Tibial artery (tissue), 4 donors: ENCODE data around the gene NKD1.
A peak's percentile ranks its signal among the peaks of the same experiment; 100 is the strongest.

Source experiments
- DNase-seq, 2 donors: peaks; one replicate each; pipeline ENCODE4 v3.0.0-alpha.2; 2019
- H3K27ac ChIP-seq, 2 donors: fragments of 200-600 bp; sonication (generic) in 1 of 2; 1 replicate in 1 of 2; 2 replicates in 1 of 2; pipeline ENCODE4 v1.5.1; 2018 to 2019; ENCODE audit warnings: mild to moderate bottlenecking in 1 of 2
- H3K27me3 ChIP-seq, 2 donors: fragments of 200-600 bp; sonication (generic) in 1 of 2; one replicate each; pipeline versions ENCODE4 v1.5.1 to v1.6.0; 2016 to 2019
- H3K36me3 ChIP-seq, 3 donors: fragments of 200-600 bp; sonication (generic) in 2 of 3; one replicate each; pipeline ENCODE4 v1.5.1; 2016 to 2019; ENCODE audit warnings: mild to moderate bottlenecking in 2 of 3
- H3K4me1 ChIP-seq, 4 donors: fragments of 200-600 bp; sonication (generic) in 2 of 4; 1 replicate in 3 of 4; 2 replicates in 1 of 4; pipeline ENCODE4 v1.5.1; 2016 to 2019
- H3K4me3 ChIP-seq, 2 donors: fragments of 200-600 bp; sonication (generic) in 1 of 2; 1 replicate in 1 of 2; 2 replicates in 1 of 2; pipeline ENCODE4 v1.5.1; 2018 to 2019; ENCODE audit warnings: mild to moderate bottlenecking in 2 of 2
- H3K9me3 ChIP-seq, 3 donors: fragments of 200-600 bp; sonication (generic) in 1 of 3; one replicate each; pipeline ENCODE4 v1.5.1; 2016 to 2019
- intact Hi-C: fragments of 100-400 bp; cut with DNase I; formaldehyde crosslinking; loops from one replicate; pipeline ENCODE4 v1.15.0; 2023; ENCODE audit warnings: low total_unique reads
- TF ChIP-seq, protein P1 (sequence below), 2 experiments: fragments of 200-600 bp in 1 of 2; fragments of 450-650 bp in 1 of 2; IDR thresholded peaks; one replicate each; pipeline ENCODE4 v1.5.1; 2017 to 2019; ENCODE audit warnings: antibody characterized with exemption in 2 of 2, mild to moderate bottlenecking in 1 of 2, moderate library complexity in 1 of 2

The NKD1 gene, protein sequence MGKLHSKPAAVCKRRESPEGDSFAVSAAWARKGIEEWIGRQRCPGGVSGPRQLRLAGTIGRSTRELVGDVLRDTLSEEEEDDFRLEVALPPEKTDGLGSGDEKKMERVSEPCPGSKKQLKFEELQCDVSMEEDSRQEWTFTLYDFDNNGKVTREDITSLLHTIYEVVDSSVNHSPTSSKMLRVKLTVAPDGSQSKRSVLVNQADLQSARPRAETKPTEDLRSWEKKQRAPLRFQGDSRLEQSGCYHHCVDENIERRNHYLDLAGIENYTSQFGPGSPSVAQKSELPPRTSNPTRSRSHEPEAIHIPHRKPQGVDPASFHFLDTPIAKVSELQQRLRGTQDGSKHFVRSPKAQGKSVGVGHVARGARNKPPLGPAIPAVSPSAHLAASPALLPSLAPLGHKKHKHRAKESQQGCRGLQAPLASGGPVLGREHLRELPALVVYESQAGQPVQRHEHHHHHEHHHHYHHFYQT

DNA sequence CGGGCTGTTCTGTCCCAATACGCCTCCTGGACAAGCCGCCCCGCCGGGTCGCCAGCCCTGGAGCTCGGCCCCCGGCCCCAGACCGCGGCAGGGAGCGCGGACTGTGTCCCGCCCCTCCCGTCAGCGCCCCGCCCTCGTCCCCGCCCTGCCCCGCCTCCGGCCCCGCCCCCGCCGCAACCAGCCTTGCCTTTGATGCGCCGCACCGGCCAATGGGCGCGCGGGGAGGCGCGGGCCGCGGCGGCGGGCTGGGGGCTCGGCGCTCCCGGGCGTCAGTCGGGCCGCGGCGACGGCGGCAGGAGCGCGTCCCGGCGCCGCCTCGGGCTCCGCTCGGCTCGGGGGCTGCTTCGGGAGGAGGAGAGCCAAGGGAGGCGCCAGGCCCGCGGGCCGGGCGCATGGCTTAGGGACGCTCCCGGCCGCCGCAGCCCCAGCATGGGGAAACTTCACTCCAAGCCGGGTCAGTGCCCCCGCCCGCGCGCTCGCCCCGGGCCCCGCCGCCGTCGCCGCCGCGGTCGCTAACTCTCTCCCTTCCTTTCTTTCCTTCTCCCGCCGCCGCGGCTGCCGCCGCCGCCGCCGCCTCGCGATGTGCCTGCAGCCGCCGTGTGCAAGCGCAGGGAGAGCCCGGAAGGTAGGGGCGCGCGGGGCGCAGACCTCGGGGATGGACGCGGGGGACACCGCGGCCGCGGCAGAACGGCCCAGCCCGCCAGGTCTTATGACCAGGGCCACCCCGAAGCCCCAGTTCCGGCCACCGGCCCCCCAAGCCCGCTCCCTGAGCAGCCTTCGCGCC is at the start of gene NKD1:
TSS of gene NKD1 (plus strand) at position 272 of the 784 bp plus-strand sequence. CDS start at position 430, 158 bp downstream.
- intact Hi-C loops: loop anchor here (5.0 to 10.0 kb wide), 4 partner anchors 39 to 304 kb away; partner anchors contain the start of gene CYLD
- Histone ChIP-seq H3K27ac (peak within 1 kb of the TSS; percentile 87 to 89), H3K9me3 (no peaks in the 10 kb centered on the region), H3K36me3 (no peaks in the 10 kb centered on the region), H3K4me3 (peak within 1 kb of the TSS; percentile 89 to 99), H3K4me1 (peaks cover 0 to 41% (median 21%) of the 10 kb centered on the region in 4 donors), H3K27me3 (no peaks in the 10 kb centered on the region)
- TF ChIP-seq, protein P1, sequence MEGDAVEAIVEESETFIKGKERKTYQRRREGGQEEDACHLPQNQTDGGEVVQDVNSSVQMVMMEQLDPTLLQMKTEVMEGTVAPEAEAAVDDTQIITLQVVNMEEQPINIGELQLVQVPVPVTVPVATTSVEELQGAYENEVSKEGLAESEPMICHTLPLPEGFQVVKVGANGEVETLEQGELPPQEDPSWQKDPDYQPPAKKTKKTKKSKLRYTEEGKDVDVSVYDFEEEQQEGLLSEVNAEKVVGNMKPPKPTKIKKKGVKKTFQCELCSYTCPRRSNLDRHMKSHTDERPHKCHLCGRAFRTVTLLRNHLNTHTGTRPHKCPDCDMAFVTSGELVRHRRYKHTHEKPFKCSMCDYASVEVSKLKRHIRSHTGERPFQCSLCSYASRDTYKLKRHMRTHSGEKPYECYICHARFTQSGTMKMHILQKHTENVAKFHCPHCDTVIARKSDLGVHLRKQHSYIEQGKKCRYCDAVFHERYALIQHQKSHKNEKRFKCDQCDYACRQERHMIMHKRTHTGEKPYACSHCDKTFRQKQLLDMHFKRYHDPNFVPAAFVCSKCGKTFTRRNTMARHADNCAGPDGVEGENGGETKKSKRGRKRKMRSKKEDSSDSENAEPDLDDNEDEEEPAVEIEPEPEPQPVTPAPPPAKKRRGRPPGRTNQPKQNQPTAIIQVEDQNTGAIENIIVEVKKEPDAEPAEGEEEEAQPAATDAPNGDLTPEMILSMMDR (IDR thresholded peaks at IDR 0.05): no peak
- DNase-seq: peak; percentile 71 to 89

DNA sequence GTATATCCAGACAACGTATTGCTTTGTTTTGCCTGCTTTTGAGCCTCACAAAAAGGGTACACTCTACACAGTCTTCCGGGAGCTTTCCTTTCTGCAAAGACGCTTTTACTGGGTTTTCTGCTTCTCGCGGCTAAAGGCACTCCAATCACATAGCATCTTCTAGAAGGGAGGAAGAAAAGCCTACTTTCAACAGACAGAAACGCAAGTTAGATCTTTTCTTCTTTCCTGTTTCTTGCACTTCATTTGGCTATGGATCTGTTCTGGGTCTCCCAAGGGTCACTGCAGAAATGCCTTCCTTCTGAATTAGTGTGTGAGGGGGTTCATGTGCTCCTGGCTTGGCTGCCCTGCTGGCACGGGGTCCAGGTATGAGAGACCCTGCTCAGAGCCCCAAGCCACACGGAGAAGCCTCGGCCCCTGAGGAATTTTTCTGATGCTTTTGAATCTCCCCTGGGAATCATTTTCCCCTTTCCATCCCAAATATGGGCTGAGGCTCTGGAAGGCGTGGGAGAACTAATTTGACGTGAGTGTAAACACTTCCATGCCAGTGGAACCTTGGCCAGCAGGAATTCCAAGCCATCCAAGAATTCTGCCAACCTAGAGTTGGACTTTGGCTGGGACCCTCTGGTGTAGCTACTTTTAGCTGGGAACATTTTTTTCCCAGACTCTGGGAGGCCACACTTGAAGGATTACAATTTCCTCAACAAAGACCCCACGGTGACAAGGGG is 49.6 kb upstream of the NKD1 start:
- peak overlapping the region; percentile 17 to 27 for H3K4me3 ChIP-seq
- no peaks in the 10 kb centered on the region for H3K27me3 ChIP-seq
- peak overlapping the region; percentile 75 to 82 for H3K27ac ChIP-seq
- H3K4me1 ChIP-seq: peaks cover 0 to 57% (median 33%) of the 10 kb centered on the region in 4 donors
- DNase-seq: peak; percentile 48 to 87
- H3K36me3 ChIP-seq: no peaks in the 10 kb centered on the region
- TF ChIP-seq, protein P1 (IDR thresholded peaks at IDR 0.05): no peak
- intact Hi-C loops: no loop called here
- H3K9me3 ChIP-seq: peaks cover 0 to 7% (median 0%) of the 10 kb centered on the region in 3 donors

DNA sequence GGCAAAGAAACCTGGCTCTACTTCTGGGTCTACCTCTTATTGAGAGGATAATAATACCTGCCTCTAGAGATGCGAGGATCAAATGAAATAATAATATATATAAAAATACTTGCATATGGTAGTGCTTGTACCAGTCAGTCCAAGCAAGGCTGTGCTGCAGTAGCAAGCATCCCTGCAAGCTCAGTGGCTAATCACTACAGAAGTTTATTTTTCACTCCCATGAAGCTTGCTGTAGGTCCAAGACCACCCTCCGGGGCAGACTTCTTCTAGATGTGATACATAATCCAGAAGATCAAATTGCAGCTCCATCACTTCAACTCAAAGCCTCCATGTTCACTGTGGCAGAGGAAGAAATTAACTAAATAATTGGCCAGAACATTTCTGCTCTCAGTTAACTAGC is 48.9 kb upstream of the NKD1 start:
- H3K36me3 ChIP-seq: no peaks in the 10 kb centered on the region
- H3K4me3 ChIP-seq: peak overlapping the region; percentile 17 to 27
- H3K27ac ChIP-seq: peak overlapping the region; percentile 75 to 82
- no peaks in the 10 kb centered on the region for H3K27me3 ChIP-seq
- intact Hi-C loops: no loop called here
- H3K9me3 ChIP-seq: peaks cover 0 to 7% (median 0%) of the 10 kb centered on the region in 3 donors
- no peak for DNase-seq
- H3K4me1 ChIP-seq: peaks cover 0 to 57% (median 33%) of the 10 kb centered on the region in 4 donors
- TF ChIP-seq, protein P1 (IDR thresholded peaks at IDR 0.05): no peak

DNA sequence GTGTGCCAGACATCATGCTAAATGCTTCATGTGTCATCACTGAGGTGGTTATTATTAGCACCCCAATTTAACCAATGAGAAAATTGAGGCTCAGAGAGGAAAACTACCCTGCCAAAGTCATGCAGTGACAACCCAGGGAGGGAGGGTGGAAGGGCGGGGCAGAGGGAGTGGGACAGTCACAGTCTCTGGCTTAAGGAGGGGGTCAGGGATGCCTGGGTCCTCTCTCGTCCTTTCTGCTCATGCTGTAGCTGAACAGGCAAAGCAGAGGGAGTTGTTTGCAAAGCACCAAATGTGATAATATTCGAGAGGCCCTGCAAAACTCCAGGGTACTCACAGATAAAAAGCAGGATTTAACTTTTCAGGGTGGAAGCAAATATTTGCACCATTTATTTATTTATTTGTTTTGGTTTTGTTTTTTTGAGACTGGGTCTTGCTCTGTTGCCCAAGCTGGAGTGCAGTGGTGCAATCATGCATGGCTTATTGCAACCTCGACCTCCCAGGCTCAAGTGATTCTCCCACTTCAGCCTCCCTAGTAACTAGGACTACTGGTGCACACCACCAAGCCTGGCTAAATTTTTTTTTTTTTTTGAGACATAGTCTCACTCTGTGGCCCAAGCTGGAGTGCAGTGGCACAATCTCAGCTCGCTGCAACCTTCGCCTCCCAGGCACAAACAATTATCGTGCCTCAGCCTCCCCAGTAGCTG is 47.9 kb upstream of the NKD1 start:
- Histone ChIP-seq H3K27me3 (no peaks in the 10 kb centered on the region), H3K36me3 (no peaks in the 10 kb centered on the region), H3K4me1 (peaks cover 0 to 57% (median 33%) of the 10 kb centered on the region in 4 donors), H3K4me3 (no peak overlapping the region), H3K9me3 (peaks cover 0 to 7% (median 0%) of the 10 kb centered on the region in 3 donors), H3K27ac (peak overlapping the region; percentile 75 to 82)
- intact Hi-C loops: no loop called here
- DNase-seq: no peak
- TF ChIP-seq, protein P1 (IDR thresholded peaks at IDR 0.05): no peak
